ENCODE data around the gene TBPL2. TPM values are rescaled to one million over a fixed set of nuclear protein-coding genes. Genes with fewer than 3 reads are reported as not detected.
"Not testable (repeated sequence)": the region's sequence is repeated elsewhere in the genome, so short reads cannot be mapped to it uniquely, and the experiment has no call there.

Gene TBPL2
- total RNA-seq (2014; rRNA removed; shearing (Covaris generic)): not detected in 2 replicates
- polyA plus RNA-seq (2015; cell fraction: cytosol; rRNA removed): not detected in 2 replicates
- not detected in 2 replicates for polyA plus RNA-seq (2015; cell fraction: nucleus; rRNA removed)

DNA sequence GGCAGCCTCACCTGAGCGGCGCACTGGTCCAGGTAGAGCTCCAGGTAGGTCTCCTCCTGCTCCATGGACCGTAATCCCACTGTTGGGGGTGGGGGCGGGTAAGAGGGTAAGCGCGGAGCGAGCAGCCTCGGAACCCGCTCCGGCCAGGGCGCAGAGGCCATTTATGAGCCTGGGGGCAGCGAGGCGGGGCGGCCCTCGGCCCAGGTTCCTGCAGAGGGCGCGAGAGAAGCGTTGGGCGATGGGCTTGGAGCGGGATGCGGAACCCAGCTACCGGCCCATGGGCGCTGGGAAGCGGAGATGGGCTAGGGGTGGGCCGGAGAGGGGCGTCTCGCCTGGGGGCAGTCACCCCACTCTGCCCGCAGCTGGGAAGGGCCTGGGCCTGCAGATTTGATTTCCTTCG, at the start of gene TBPL2:
Gene TBPL2 (minus strand): TSS at position 232 of the 400 bp plus-strand sequence. CDS start 167 bp downstream, at position 65.
- in situ Hi-C loops (cut with HindIII; ENCODE audit: low pct_unique_long_range_greater_than_20kb, low sequenced_read_pairs): no loop called here
- DNase-seq (ENCODE audit: low read depth, low spot score): no peak

DNA sequence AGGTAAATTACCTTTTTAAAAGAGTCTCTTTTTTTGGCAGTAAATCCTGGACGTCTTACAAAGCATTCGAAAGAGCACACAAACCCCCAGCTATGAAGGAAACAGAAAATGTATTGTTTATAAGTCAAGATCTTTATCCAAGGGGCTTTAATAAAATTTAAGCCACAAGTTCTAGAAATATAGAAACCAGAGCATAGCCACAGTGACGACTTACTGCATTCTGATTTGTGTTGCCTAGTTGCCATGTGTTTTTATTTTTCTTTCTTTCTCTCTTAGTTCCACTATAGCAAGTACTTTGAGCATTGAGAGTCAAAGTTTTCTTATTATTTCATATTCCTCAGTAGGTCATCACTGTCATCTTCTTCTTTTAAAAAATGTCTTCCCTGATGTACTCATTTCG, 47.8 kb upstream of the TBPL2 start:
- DNase-seq (ENCODE audit: low read depth, low spot score): no peak
- in situ Hi-C loops (cut with HindIII; ENCODE audit: low pct_unique_long_range_greater_than_20kb, low sequenced_read_pairs): no loop called here

DNA sequence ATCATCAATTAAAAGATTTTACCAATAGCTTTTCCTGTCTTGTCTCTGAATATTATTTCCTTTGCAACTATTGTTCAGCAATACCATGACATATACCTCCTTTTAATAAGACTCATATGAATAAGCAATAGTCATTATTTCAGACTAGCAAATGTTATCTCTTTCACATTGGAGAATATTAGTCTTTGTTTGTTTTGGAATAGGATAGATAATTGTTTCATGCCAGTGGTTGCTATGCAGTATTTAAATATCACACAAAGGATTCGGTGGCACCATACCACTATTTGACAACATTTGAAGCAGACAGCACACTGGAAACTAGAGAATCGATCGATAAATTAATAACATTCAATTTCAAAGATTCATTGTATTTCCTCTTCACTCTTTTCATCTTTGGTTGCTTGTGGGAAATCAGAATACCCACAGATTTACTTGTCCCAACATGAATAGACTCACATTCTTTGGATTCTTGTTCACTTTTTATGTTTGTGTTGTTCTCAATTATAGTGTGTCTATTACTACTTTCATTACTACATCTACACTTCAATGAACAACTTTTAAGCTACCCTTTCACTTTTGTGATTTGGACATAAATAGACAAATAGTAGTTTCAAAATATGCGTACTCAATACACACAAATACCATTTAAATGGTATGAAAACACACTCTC, 42.7 kb upstream of the TBPL2 start:
- DNase-seq (ENCODE audit: low read depth, low spot score): no peak
- in situ Hi-C loops (cut with HindIII; ENCODE audit: low pct_unique_long_range_greater_than_20kb, low sequenced_read_pairs): no loop called here

DNA sequence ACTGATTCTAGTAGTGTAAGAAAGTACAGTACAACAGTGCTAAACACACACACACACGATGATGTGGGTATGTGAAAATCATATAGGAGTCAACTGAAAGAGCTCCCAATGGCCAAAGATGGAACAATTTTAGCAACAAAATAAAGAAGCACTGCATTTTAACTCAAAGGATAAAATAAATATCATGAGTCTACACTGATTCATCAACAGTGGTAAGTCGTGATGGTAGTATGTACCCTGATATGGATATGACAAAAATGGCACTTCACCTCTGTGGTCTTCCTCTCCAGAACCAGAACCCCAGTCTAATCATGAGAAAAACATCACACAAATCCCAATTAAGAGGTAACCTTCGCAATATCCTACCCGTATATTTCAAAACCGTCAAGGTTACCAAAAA, 41.4 kb upstream of the TBPL2 start:
- in situ Hi-C loops (cut with HindIII; ENCODE audit: low pct_unique_long_range_greater_than_20kb, low sequenced_read_pairs): no loop called here
- no peak for DNase-seq (ENCODE audit: low read depth, low spot score)

DNA sequence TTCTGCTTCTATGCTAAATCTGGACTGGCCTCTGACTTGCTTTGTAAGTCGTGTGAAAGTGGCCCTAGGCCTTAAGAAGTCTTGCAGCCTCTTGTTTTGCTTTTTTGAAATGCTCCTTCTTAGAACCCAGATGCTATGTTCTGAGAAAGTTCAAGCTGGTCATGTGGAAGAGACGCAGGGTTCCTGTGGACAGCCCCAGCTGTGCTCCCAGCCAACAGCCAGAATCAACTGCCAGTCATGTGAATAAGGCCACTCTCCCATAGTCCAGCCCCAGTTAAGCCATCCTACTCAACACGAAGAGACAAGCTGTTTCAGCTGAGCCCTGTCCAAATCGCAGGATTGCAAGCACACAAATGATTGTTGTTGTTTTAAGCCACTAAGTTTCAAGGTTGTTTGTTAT, 37.3 kb upstream of the TBPL2 start:
- in situ Hi-C loops (cut with HindIII; ENCODE audit: low pct_unique_long_range_greater_than_20kb, low sequenced_read_pairs): no loop called here
- peak; percentile 76 for DNase-seq (ENCODE audit: low read depth, low spot score)

DNA sequence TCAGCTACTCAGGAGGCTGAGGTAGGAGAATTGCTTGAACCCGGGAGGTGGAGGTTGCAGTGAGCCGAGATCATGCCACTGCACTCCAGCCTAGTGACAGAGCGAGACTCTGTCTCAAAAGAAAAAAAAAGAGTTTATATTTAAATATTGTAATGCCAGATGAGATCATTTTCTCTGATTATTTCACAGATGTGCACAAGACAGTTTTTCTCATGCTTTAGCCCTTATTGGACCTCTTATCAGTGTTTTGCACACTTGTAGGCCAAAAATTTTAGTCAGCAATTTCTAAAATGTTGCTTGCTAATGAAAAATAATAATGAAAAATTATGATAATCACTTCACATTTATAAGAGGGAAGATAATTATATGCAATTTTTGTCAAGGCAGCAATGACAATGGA, 36.0 kb upstream of the TBPL2 start:
- in situ Hi-C loops (cut with HindIII; ENCODE audit: low pct_unique_long_range_greater_than_20kb, low sequenced_read_pairs); DNase-seq (ENCODE audit: low read depth, low spot score): not testable (repeated sequence)

DNA sequence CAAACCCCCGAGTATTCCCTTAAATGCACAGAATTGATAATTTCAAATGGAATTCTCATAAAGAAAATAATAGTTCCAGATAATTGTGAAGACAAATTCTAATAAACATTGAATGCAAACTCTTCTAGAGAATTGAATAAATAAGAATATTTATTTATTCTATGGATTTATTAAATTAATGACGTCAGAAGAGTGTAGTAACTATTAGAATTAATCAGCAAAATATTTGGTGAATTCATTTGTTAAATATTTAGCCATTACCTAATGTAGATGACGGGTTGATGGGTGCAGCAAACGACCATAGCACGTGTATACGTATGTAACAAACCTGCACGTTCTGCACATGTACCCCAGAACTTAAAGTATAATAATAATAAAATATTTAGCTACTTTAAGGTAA, 33.4 kb upstream of the TBPL2 start:
- DNase-seq (ENCODE audit: low read depth, low spot score): no peak
- in situ Hi-C loops (cut with HindIII; ENCODE audit: low pct_unique_long_range_greater_than_20kb, low sequenced_read_pairs): no loop called here

DNA sequence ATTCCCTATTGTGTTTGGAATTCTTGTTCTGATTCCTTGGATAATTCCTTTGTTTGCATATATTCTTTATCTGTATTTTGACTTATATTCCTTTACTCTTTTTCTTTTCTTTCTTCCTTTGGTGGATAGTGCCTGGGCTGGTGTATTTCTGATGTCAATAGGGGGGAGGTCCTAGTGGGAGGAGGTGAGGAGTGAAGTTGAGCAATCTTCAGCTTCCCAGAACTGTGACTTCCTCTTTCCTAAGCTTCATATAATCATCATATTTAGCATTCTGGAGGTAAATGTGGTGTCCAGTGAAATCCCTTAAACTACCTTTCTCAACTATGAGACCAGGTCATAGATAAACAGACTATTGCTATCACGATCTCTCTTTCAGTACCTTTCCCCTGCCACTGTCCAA, 29.6 kb upstream of the TBPL2 start:
- no peak for DNase-seq (ENCODE audit: low read depth, low spot score)
- in situ Hi-C loops (cut with HindIII; ENCODE audit: low pct_unique_long_range_greater_than_20kb, low sequenced_read_pairs): no loop called here

DNA sequence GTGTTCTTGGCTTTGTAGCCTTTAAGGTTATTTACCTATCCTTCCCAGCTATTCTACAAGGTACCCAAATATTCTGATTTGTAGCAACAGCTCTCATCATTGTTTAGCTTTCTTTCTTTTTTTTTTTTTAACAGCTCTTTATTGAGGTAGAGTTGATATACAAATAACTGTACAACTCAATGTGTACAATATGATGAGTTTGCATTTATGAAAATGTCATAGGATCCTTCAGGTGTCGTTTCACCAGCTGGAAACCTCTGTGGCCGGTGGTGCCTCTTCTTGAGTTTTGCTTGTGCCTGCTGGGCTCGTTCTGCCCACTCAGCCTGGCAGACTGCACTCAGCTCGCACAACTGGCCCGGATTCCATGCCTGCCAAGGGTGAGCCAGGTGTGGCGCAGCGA, 26.9 kb upstream of the TBPL2 start:
- in situ Hi-C loops (cut with HindIII; ENCODE audit: low pct_unique_long_range_greater_than_20kb, low sequenced_read_pairs): no loop called here
- DNase-seq (ENCODE audit: low read depth, low spot score): no peak

DNA sequence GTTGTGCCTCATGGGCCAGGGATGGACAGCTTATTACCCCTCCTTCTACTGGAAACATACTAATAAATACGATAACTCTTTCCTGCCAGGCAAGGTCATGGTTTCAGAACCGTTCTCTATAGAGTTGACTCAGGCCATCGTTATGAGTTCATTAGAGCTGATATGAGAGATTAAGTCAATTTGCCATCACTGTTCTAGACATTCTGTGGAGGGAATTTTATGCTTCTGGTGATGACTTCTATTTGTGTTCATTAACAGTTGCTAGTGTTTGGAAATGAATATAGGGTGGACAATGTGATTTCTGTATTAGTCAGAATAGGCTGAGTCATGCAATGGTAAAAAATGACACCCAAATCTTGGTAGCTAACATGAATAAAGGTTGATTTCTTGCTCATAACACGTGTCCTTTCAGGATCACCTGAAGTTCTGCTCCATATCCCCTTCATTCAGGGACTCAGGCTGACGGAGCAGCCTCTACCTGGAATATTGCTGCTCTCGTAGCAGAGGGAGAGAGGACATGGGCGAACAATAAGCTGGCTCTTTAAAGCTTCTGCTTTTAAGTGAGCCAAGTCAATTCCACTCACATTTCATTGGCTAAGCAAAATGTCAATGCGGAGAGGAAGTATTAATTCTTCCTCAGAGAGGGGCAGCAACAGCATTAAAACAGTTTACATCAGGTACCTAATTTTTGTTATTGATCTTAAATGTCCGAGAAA, 18.5 kb upstream of the TBPL2 start:
- DNase-seq (ENCODE audit: low read depth, low spot score): peak; percentile 7
- in situ Hi-C loops (cut with HindIII; ENCODE audit: low pct_unique_long_range_greater_than_20kb, low sequenced_read_pairs): no loop called here

DNA sequence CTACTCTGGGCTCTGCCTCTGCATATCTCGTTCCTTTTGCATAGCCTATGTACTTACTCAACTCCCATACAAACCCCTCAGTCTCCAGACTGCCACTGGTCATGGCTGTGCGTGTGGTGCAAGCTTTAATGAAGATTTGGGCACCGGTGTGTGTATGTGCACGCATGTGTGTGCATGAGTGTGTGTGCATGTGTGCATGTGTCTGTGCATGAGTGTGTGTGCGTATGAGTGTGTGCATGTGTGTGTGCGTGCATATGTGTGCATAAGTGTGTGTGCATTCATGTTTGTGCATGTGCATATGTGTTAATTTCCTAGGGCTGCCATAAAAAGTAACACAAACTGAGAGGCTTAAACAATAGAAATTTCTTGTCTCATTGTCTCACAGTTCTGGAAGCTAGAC, 17.1 kb upstream of the TBPL2 start:
- DNase-seq (ENCODE audit: low read depth, low spot score): no peak

DNA sequence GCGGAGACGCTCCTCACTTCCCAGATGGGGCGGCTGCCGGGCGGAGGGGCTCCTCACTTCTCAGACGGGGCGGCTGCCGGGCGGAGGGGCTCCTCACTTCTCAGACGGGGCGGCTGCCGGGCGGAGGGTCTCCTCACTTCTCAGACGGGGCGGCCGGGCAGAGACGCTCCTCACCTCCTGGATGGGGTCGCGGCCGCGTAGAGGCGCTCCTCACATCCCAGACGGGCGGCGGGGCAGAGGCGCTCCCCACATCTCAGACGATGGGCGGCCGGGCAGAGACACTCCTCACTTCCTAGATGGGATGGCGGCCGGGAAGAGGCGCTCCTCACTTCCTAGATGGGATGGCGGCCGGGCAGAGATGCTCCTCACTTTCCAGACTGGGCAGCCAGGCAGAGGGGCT, 16.0 kb upstream of the TBPL2 start:
- in situ Hi-C loops (cut with HindIII; ENCODE audit: low pct_unique_long_range_greater_than_20kb, low sequenced_read_pairs); DNase-seq (ENCODE audit: low read depth, low spot score): not testable (repeated sequence)

More for the DNA sequence above, 17.1 kb upstream of the TBPL2 start:
- in situ Hi-C loops (cut with HindIII; ENCODE audit: low pct_unique_long_range_greater_than_20kb, low sequenced_read_pairs): no loop called here

DNA sequence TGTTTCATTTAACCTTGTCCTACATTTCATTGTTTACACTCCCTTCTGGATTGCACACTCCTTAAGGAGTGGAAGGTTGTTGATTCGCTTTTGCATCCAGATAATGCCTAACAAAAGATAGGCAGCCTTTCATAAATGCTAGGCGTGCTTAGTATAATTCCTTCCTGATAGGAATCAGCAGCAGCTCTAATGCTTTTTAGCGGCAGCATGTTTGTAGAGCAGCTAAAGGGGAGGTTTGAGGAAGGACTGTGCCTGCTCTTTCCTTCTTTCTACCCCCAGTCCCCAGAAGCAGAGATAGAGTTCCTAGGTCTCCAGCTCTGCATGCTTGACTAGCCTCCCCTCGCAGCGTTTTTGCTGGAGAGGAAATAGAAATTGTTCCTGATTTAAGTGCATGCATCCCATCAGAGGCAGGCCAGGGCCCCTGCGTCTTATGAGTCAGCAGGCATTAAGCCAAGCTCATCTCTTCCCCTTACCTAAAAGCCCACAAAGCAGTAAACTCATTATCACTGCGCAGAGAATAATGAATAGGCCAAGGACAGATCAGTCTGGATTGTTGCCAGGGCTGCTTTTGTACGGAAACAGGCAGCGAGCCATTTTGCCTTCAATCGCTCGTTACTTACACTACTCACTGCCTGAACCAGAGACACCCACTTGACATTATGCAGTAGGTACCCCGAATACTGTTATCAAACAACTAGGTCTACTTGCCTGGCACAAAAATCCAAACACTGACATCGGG, 14.0 kb upstream of the TBPL2 start:
- DNase-seq (ENCODE audit: low read depth, low spot score): peak; percentile 7
- in situ Hi-C loops (cut with HindIII; ENCODE audit: low pct_unique_long_range_greater_than_20kb, low sequenced_read_pairs): no loop called here

DNA sequence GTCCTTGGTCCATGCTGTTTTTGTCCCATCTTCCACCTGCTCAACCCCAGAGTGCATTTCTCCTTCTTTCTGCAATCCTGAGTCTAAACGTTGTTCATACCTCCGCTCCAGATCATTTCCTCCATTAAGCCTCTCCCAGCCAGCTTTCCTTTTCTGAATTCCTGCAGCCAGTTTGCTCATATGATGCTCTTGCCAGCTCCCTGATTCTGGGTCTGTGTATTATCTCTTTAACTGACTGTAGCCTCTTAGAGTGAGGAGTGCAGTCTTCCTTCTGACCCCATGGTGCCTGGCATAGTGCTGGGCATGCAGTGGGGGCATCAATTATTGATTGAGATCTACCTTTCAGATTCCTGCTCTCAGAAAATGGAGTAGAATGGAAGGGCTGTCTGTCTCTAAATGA, 11.5 kb upstream of the TBPL2 start:
- in situ Hi-C loops (cut with HindIII; ENCODE audit: low pct_unique_long_range_greater_than_20kb, low sequenced_read_pairs): no loop called here
- no peak for DNase-seq (ENCODE audit: low read depth, low spot score)

DNA sequence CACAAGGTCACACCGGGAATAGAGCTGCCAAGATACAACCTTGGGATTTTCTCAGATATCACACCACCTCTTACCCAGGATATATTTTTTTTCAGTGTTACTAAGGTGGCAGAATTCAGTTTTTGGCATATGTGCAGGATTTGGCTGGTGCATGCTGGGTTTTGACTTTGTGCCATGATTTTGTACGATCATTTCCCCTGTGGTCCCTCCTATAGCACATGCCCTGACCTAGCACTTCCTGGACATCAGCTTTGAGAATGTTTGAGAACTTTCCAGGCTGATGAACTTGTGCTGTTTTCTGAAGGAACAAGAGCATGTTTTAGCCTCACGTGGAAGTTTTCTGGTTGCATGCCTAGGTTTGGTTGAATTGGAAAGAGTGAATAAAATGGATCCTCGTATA, 11.0 kb upstream of the TBPL2 start:
- in situ Hi-C loops (cut with HindIII; ENCODE audit: low pct_unique_long_range_greater_than_20kb, low sequenced_read_pairs): no loop called here
- no peak for DNase-seq (ENCODE audit: low read depth, low spot score)

DNA sequence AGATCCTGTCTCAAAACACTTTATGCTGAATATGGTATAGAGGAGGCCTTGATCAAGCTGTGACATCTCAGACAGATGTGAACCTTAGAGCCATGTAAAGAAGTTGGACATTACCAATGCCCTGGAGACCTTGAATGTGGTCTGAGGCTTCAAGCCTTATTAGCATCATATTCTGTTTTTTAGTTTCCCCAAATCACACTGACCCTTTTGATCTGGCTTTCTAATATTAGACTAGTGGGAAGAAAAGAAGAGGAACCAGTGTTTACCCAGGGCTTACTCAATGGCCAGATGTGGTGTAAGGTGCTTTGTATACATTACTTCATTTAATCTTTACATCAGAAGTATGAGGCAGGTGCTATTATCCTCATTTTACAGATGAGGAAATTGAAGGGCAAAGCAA, 10.6 kb upstream of the TBPL2 start:
- in situ Hi-C loops (cut with HindIII; ENCODE audit: low pct_unique_long_range_greater_than_20kb, low sequenced_read_pairs): no loop called here
- no peak for DNase-seq (ENCODE audit: low read depth, low spot score)

DNA sequence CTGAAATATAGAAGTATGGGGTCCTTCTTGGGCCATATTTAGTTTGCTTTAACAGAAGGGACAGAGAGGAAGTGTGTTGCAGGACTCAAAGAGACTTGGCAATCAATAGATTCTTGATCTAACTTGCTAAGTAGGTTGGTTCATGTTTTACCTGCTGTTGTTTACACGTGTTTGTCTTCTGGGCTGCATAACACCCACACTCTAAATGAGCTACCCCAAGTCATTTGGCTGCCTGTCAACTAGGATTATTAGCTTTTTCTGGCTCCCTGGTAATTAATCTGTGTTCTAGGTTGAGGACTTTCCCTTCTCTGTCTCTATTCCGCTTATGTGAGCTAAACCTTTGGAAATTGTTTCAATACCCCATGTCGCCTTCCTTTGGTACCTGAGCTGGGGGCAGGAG, 10.1 kb upstream of the TBPL2 start:
- in situ Hi-C loops (cut with HindIII; ENCODE audit: low pct_unique_long_range_greater_than_20kb, low sequenced_read_pairs): no loop called here

DNA sequence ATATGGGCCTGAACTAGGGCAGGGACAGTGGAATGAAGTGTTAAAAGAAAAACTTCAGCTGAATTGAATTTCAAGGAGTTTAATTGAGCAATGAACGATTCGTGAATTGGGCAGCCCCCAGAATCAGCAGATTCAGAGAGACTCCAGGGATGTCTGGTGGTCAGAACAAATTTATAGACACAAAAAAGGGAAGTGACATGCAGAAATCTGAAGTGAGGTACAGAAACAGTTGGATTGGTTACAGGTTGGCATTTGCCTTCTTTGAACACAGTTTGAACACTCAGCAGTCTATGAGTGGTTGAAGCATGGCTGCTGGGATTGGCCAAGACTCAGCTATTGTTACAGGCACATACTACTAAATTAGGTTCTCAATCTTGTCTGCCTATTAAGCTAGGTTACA, 9.7 kb upstream of the TBPL2 start:
- in situ Hi-C loops (cut with HindIII; ENCODE audit: low pct_unique_long_range_greater_than_20kb, low sequenced_read_pairs): no loop called here
- no peak for DNase-seq (ENCODE audit: low read depth, low spot score)

More for the DNA sequence above, 10.1 kb upstream of the TBPL2 start:
- DNase-seq (ENCODE audit: low read depth, low spot score): no peak

Measured in SK-MEL-5 (cell line).